ENCODE data around the gene FZD4. TPM values are rescaled to one million over a fixed set of nuclear protein-coding genes. Genes with fewer than 3 reads are reported as not detected.

Gene FZD4
- total and polyA plus RNA-seq, 4 donors = 6.6 to 24.5 (median 12.9) TPM

- no peak overlapping the region for H3K27ac ChIP-seq (ENCODE audit: low read depth, low read length)
- no peak for DNase-seq (ENCODE audit: low read depth in 4 of 6, low spot score in 6 of 6)
- no peak overlapping the region for H3K4me3 ChIP-seq (ENCODE audit: low read depth, low read length)
- no peaks in the 10 kb centered on the region for H3K9me3 ChIP-seq (ENCODE audit: control insufficient read depth, insufficient read depth, low read length)
- WGBS (ENCODE audit: insufficient coverage) = 92% methylated on average over 2 of the region's 3 CpGs
- H3K36me3 ChIP-seq (ENCODE audit: control insufficient read depth, insufficient read depth, low read length) = peaks cover 4% of the 10 kb centered on the region
- H3K4me1 ChIP-seq (ENCODE audit: control insufficient read depth, insufficient read depth, low read length) = no peaks in the 10 kb centered on the region
- no peaks in the 10 kb centered on the region for H3K27me3 ChIP-seq (ENCODE audit: control insufficient read depth, insufficient read depth, low read length)
Observed at GRCh38 chr11:86901599-86901998, 53.6 kb downstream of the FZD4 start.

- no peaks in the 10 kb centered on the region for H3K27me3 ChIP-seq (ENCODE audit: control insufficient read depth, insufficient read depth, low read length)
- H3K36me3 ChIP-seq (ENCODE audit: control insufficient read depth, insufficient read depth, low read length) = no peaks in the 10 kb centered on the region
- WGBS (ENCODE audit: insufficient coverage) = 83% methylated on average over 3 of the region's 3 CpGs
- no peak overlapping the region for H3K27ac ChIP-seq (ENCODE audit: low read depth, low read length)
- no peak overlapping the region for H3K4me3 ChIP-seq (ENCODE audit: low read depth, low read length)
- no peaks in the 10 kb centered on the region for H3K9me3 ChIP-seq (ENCODE audit: control insufficient read depth, insufficient read depth, low read length)
- DNase-seq (ENCODE audit: low read depth in 4 of 6, low spot score in 6 of 6) = peak in 2 of 6 donors; percentile 26 to 42
- H3K4me1 ChIP-seq (ENCODE audit: control insufficient read depth, insufficient read depth, low read length) = no peaks in the 10 kb centered on the region
Observed at GRCh38 chr11:86900162-86900561, 55.0 kb downstream of the FZD4 start.

- Histone ChIP-seq H3K9me3 (ENCODE audit: control insufficient read depth, insufficient read depth, low read length) (no peaks in the 10 kb centered on the region), H3K27me3 (ENCODE audit: control insufficient read depth, insufficient read depth, low read length) (no peaks in the 10 kb centered on the region), H3K36me3 (ENCODE audit: control insufficient read depth, insufficient read depth, low read length) (no peaks in the 10 kb centered on the region), H3K27ac (ENCODE audit: low read depth, low read length) (no peak overlapping the region), H3K4me3 (ENCODE audit: low read depth, low read length) (no peak overlapping the region), H3K4me1 (ENCODE audit: control insufficient read depth, insufficient read depth, low read length) (no peaks in the 10 kb centered on the region)
- WGBS (ENCODE audit: insufficient coverage) = 100% methylated on average over 1 of the region's 1 CpG
- DNase-seq (ENCODE audit: low read depth in 4 of 6, low spot score in 6 of 6) = no peak
Observed at GRCh38 chr11:86898689-86899088, 56.5 kb downstream of the FZD4 start.

- Histone ChIP-seq H3K9me3 (ENCODE audit: control insufficient read depth, insufficient read depth, low read length) (no peaks in the 10 kb centered on the region), H3K36me3 (ENCODE audit: control insufficient read depth, insufficient read depth, low read length) (no peaks in the 10 kb centered on the region), H3K4me3 (ENCODE audit: low read depth, low read length) (no peak overlapping the region), H3K4me1 (ENCODE audit: control insufficient read depth, insufficient read depth, low read length) (no peaks in the 10 kb centered on the region), H3K27ac (ENCODE audit: low read depth, low read length) (no peak overlapping the region), H3K27me3 (ENCODE audit: control insufficient read depth, insufficient read depth, low read length) (no peaks in the 10 kb centered on the region)
- WGBS (ENCODE audit: insufficient coverage) = 60% methylated on average over 5 of the region's 5 CpGs
- peak in 1 of 6 donors; percentile 25 for DNase-seq (ENCODE audit: low read depth in 4 of 6, low spot score in 6 of 6)
Observed at GRCh38 chr11:86896441-86896841, 58.8 kb downstream of the FZD4 start.

Other genes with a start within 250 kb of the FZD4 start
- 10 to 100 TPM; 25.5 to 56.4 TPM for gene PRSS23, start 154.9 kb downstream of the FZD4 start, total RNA-seq
- 10 to 100 TPM; 21.0 to 24.1 TPM for gene PRSS23, start 154.9 kb downstream of the FZD4 start, polyA plus RNA-seq (ENCODE audit: insufficient read length in 2 of 2)
- 10 to 100 TPM; 24.9 to 38.8 TPM for gene TMEM135, start 82.5 kb upstream of the FZD4 start, total RNA-seq
- gene TMEM135, start 82.5 kb upstream of the FZD4 start, polyA plus RNA-seq (ENCODE audit: insufficient read length in 2 of 2) = 10 to 100 TPM; 14.7 to 16.4 TPM